HepG2 (cell line): ENCODE results near the gene THEM4. TPM values are rescaled to one million over a fixed set of nuclear protein-coding genes. Genes with fewer than 3 reads are reported as not detected.

Experiments
- ATAC-seq: fragments of 200-7000 bp; cut with Tn5 transposase; 3 replicates; pipeline ENCODE4 v1.9.1; 2020; ENCODE audit warnings: mild to moderate bottlenecking, moderate library complexity
- BruUV-seq: library from RNA; stranded (reverse); fragments of 400-500 nt; replicated peaks from 2 replicates; lab custom pipeline; 2021; lab: Mats Ljungman, UMichigan
- CTCF ChIA-PET: fragments of 300-600 bp; formaldehyde crosslinking; extraction: SDS; loops from one replicate; lab custom pipeline; 2021; ENCODE audit warnings: low total read pairs, inconsistent platforms, low intra/inter-chr PET ratio; lab: Yijun Ruan, JAX
- POLR2A ChIA-PET: fragments of 350-600 bp; sonication (Branson Sonifier 250); formaldehyde crosslinking; loops from one replicate; lab custom pipeline; 2020; ENCODE audit warnings: antibody characterized with exemption, inconsistent platforms; lab: Yijun Ruan, JAX
- DNase-seq: peaks from one replicate; pipeline ENCODE4 v3.0.0-alpha.2; 2015; ENCODE audit warnings: low spot score
- FAIRE-seq: peaks from 3 replicates; lab custom pipeline; 2011; peaks lifted over from hg19 to GRCh38; lab: Jason Lieb, UNC
- H2AFZ ChIP-seq: one replicate; pipeline ENCODE4 v1.6.1; 2011; ENCODE audit warnings: low read length, inconsistent platforms
- H3K27ac ChIP-seq: fragments of 300-600 bp; 3 replicates; pipeline ENCODE4 v1.8.0; 2011; ENCODE audit warnings: mixed run types, mild to moderate bottlenecking, mixed read lengths, low read length, inconsistent platforms; ENCODE audit not compliant: insufficient read depth; ENCODE audit errors: extremely low read length
- H3K27me3 ChIP-seq, 2 experiments: fragments of 200-600 bp in 1 of 2; 2 replicates in 1 of 2; 3 replicates in 1 of 2; pipeline versions ENCODE4 v1.6.0 to v1.8.0; 2011; ENCODE audit warnings: low read length in 2 of 2, mild to moderate bottlenecking in 2 of 2, moderate library complexity in 2 of 2, inconsistent platforms in 1 of 2; ENCODE audit not compliant: insufficient read depth in 2 of 2, control insufficient read depth in 1 of 2
- H3K36me3 ChIP-seq, 2 experiments: fragments of 200-600 bp in 1 of 2; replicated peaks in 1 of 2; 2 replicates in 1 of 2; 3 replicates in 1 of 2; pipeline versions ENCODE4 v1.5.1 to v1.8.0; 2011; ENCODE audit warnings: low read length in 2 of 2, inconsistent platforms in 1 of 2; ENCODE audit not compliant: insufficient read depth in 2 of 2, control insufficient read depth in 1 of 2
- H3K4me1 ChIP-seq: 2 replicates; pipeline ENCODE4 v1.5.1; 2012; ENCODE audit warnings: low read length, inconsistent platforms; ENCODE audit not compliant: insufficient read depth
- H3K4me2 ChIP-seq: 2 replicates; pipeline ENCODE4 v1.6.0; 2011; ENCODE audit warnings: low read depth, low read length, inconsistent platforms
- H3K4me3 ChIP-seq, 3 experiments: fragments of 200-600 bp in 1 of 3; sonication (generic), shearing (Covaris generic) in 1 of 3; replicated peaks in 1 of 3; 2 replicates each; pipeline ENCODE4 v1.5.1; 2011 to 2016; ENCODE audit warnings: low read length in 3 of 3, inconsistent platforms in 2 of 3, low read depth in 2 of 3, mild to moderate bottlenecking in 2 of 3, control low read depth in 1 of 3, mixed read lengths in 1 of 3; ENCODE audit not compliant: insufficient read depth in 1 of 3
- H3K79me2 ChIP-seq: one replicate; pipeline ENCODE4 v1.6.1; 2011; ENCODE audit warnings: low read length, inconsistent platforms; ENCODE audit not compliant: insufficient read depth
- H3K9ac ChIP-seq: 2 replicates; pipeline ENCODE4 v1.6.0; 2011; ENCODE audit warnings: mild to moderate bottlenecking, low read depth, low read length, inconsistent platforms; ENCODE audit not compliant: insufficient read depth
- H3K9me3 ChIP-seq: 2 replicates; pipeline ENCODE4 v1.5.1; 2012; ENCODE audit warnings: mild to moderate bottlenecking, low read length
- H4K20me1 ChIP-seq: 2 replicates; pipeline ENCODE4 v1.6.0; 2011; ENCODE audit warnings: inconsistent platforms, mild to moderate bottlenecking, low read length, moderate library complexity; ENCODE audit not compliant: insufficient read depth
- FIP1L1 ChIP-seq: fragments of 200-400 bp; formaldehyde crosslinking; IDR thresholded peaks from 2 replicates; pipeline ENCODE4 v1.6.1; 2018; ENCODE audit warnings: low read depth, mild to moderate bottlenecking, low read length, moderate library complexity, borderline replicate concordance; ENCODE audit not compliant: insufficient read depth
- MTERF4 ChIP-seq: sonication (generic); formaldehyde crosslinking; IDR thresholded peaks from 2 replicates; pipeline ENCODE4 v1.8.0; 2023; ENCODE audit warnings: mild to moderate bottlenecking, missing genetic modification reagents
- ZFP36L1 ChIP-seq: sonication (generic); formaldehyde crosslinking; IDR thresholded peaks from 2 replicates; pipeline ENCODE4 v1.8.0; 2022; ENCODE audit warnings: mild to moderate bottlenecking, missing genetic modification reagents, moderate library complexity
- WGBS: methylation state at CpG from one replicate; pipeline ENCODE4 v1.1.6; 2017; ENCODE audit warnings: low lambda C conversion rate; 5-methylcytosine and 5-hydroxymethylcytosine counted together
- in situ Hi-C: cut with HindIII; loops from 2 replicates; pipeline ENCODE4 v1.10.0; 2017; ENCODE audit warnings: low pct_unique_long_range_greater_than_20kb; ENCODE audit not compliant: extremely low pct_ligation_motif_present
- intact Hi-C: fragments of 100-400 bp; cut with micrococcal nuclease; formaldehyde crosslinking; loops from one replicate; pipeline ENCODE4 v1.10.0; 2022; ENCODE audit not compliant: unreplicated experiment
- polyA plus RNA-seq, 8 experiments: library from polyadenylated mRNA; depleted of rRNA in 3 of 8; stranded (reverse) in 7 of 8; unstranded in 1 of 8; fragments of >200 nt; fragmentation: Illumina TruSeq in 4 of 8; extraction: Trizol in 4 of 8; gene quantifications; 2 replicates each; pipeline versions ENCODE4 v1.2.1 to v1.2.3, GENCODE V29; 2011 to 2016; ENCODE audit warnings: low read depth in 4 of 8, missing spikeins in 1 of 8, mixed read lengths in 1 of 8; ENCODE audit not compliant: insufficient read depth in 1 of 8
- total RNA-seq, 5 experiments: library from RNA; depleted of rRNA; stranded (reverse); fragments of >200 nt; fragmentation: Illumina TruSeq; extraction: Trizol; gene quantifications; 2 replicates each; pipeline ENCODE4 v1.2.3, GENCODE V29; 2016; ENCODE audit warnings: low read depth in 1 of 5
- TF ChIP-seq, protein P1 (sequence below): sonication (generic); formaldehyde crosslinking; IDR thresholded peaks from 2 replicates; pipeline ENCODE4 v1.4.0; 2020; ENCODE audit warnings: mild to moderate bottlenecking, missing genetic modification reagents

THEM4 gene
- total and polyA plus RNA-seq, 2 of the 13 experiments (the other 11 are each of a cell fraction or from before 2014, with no cell fraction given): 10.9 to 13.9 TPM

GRCh38 chr1:151918156-151918555, 8.8 kb upstream of the THEM4 start:
- Histone ChIP-seq H3K4me3 (no peak overlapping the region), H3K27me3 (no peaks in the 10 kb centered on the region), H4K20me1 (no peaks in the 10 kb centered on the region), H3K4me2 (no peak overlapping the region), H3K9ac (no peak overlapping the region)
- TF ChIP-seq ZFP36L1 (CRISPR knock-in tag): no peak
- no peak for TF ChIP-seq FIP1L1
- TF ChIP-seq, protein P1, sequence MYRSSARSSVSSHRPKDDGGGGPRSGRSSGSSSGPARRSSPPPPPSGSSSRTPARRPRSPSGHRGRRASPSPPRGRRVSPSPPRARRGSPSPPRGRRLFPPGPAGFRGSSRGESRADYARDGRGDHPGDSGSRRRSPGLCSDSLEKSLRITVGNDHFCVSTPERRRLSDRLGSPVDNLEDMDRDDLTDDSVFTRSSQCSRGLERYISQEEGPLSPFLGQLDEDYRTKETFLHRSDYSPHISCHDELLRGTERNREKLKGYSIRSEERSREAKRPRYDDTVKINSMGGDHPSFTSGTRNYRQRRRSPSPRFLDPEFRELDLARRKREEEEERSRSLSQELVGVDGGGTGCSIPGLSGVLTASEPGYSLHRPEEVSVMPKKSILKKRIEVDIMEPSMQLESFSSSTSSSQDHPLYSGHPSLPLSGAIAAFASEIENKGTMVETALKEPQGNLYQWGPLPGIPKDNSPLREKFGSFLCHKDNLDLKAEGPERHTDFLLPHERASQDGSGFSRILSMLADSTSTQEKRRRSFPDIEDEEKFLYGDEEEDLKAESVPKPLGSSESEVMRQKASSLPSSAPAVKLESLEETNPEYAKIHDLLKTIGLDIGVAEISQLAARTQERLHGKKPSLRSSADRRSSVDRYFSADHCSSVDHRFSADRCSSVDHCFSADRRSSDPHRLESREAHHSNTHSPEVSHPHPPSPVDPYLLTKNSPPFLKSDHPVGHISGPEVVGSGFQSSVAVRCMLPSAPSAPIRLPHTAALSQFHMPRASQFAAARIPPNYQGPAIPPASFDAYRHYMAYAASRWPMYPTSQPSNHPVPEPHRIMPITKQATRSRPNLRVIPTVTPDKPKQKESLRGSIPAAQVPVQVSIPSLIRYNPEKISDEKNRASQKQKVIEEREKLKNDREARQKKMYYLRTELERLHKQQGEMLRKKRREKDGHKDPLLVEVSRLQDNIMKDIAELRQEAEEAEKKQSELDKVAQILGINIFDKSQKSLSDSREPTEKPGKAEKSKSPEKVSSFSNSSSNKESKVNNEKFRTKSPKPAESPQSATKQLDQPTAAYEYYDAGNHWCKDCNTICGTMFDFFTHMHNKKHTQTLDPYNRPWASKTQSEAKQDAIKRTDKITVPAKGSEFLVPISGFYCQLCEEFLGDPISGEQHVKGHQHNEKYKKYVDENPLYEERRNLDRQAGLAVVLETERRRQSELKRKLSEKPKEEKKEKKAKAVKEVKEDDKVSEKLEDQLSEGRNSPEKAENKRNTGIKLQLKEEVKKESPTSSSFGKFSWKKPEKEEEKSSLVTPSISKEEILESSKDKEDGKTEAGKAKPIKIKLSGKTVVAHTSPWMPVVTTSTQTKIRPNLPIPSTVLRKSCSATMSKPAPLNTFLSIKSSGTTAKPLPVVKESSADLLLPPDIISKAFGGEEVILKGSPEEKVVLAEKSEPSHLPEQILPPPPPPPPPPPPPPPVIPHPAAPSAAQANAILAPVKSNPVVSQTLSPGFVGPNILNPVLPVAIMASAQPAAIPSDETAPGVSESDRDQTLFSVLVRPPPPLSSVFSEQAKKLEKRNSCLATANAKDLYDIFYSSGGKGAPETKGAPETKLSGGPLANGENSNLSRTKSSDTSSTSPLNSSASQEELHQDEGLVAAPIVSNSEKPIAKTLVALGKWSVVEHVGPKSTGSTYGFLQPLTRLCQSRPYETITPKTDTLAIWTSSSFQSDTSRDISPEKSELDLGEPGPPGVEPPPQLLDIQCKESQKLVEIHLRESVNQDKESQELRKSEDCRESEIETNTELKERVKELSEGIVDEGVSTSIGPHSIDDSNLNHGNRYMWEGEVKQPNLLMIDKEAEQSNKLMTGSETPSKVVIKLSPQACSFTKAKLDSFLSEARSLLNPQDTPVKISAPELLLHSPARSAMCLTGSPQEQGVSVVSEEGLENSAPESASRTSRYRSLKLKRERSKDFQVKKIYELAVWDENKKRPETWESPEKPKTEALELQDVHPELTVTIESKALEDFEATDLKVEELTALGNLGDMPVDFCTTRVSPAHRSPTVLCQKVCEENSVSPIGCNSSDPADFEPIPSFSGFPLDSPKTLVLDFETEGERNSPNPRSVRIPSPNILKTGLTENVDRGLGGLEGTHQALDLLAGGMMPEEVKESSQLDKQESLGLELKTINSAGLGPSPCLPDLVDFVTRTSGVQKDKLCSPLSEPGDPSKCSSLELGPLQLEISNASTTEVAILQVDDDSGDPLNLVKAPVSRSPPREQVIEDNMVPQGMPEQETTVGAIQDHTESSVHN (CRISPR knock-in tag): no peak
- no peak for TF ChIP-seq MTERF4 (CRISPR knock-in tag)
- TF ChIP-seq, all 625 proteins: peak for 0
- no peaks in the 10 kb centered on the region for H3K79me2 ChIP-seq
- BruUV-seq: no TSS peak
- 44% methylated on average over 3 of the region's 3 CpGs for WGBS
- intact Hi-C loops: no loop called here
- peaks cover 14% of the 10 kb centered on the region for H3K4me1 ChIP-seq
- H2AFZ ChIP-seq: no peak overlapping the region
- no peak overlapping the region for H3K27ac ChIP-seq
- DNase-seq (no peak), ATAC-seq (no peak), FAIRE-seq (no peak)
- no peaks in the 10 kb centered on the region for H3K36me3 ChIP-seq
- H3K9me3 ChIP-seq: no peaks in the 10 kb centered on the region
- ChIA-PET CTCF (no interaction called here), POLR2A (no interaction called here)
- in situ Hi-C loops: no loop called here
